Measurements from ENCODE around the gene CTU2.

DNA sequence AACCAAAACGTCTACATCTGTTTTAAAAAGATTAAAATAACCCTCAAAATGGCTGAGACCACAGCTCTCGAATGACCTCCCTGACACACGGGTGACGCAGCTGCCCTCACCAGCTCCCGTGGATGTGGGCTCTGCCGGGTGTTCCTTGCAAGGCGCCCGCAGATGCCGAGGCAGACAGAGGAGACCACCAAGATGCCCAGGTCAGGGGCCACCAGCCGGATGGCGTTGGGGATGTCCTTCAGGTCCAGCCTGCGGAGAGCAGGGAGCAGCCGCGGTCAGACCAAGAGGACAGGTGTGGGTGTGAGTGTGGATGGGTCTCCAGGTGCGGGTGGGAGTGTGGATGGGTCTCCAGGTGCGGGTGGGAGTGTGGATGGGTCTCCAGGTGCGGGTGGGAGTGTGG, 35.1 kb downstream of the CTU2 start:
- TF ChIP-seq, protein P1, sequence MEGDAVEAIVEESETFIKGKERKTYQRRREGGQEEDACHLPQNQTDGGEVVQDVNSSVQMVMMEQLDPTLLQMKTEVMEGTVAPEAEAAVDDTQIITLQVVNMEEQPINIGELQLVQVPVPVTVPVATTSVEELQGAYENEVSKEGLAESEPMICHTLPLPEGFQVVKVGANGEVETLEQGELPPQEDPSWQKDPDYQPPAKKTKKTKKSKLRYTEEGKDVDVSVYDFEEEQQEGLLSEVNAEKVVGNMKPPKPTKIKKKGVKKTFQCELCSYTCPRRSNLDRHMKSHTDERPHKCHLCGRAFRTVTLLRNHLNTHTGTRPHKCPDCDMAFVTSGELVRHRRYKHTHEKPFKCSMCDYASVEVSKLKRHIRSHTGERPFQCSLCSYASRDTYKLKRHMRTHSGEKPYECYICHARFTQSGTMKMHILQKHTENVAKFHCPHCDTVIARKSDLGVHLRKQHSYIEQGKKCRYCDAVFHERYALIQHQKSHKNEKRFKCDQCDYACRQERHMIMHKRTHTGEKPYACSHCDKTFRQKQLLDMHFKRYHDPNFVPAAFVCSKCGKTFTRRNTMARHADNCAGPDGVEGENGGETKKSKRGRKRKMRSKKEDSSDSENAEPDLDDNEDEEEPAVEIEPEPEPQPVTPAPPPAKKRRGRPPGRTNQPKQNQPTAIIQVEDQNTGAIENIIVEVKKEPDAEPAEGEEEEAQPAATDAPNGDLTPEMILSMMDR (IDR thresholded peaks at IDR 0.05; ENCODE audit: control extremely low read depth in 1 of 3, insufficient read depth in 1 of 3, low read depth in 1 of 3, low read length in 3 of 3): no peak
- TF ChIP-seq TEAD4 (IDR thresholded peaks at IDR 0.05; ENCODE audit: low read depth, low read length): no peak
- no peak for TF ChIP-seq POLR2A (IDR thresholded peaks at IDR 0.05; ENCODE audit: control extremely low read depth in 1 of 2, low read depth in 2 of 2, low read length in 2 of 2)
- no peak for TF ChIP-seq PHF8 (conservative IDR thresholded peaks at IDR 0.05; ENCODE audit: low read depth, low read length)
- no peak for TF ChIP-seq EP300 (IDR thresholded peaks at IDR 0.05; ENCODE audit: borderline replicate concordance in 1 of 2, low read depth in 2 of 2, low read length in 2 of 2)
- TF ChIP-seq EZH2 (IDR thresholded peaks at IDR 0.05; ENCODE audit: low read depth, low read length, severe bottlenecking): no peak
- no peak for TF ChIP-seq RAD21 (IDR thresholded peaks at IDR 0.05 in 1 of 2, conservative IDR thresholded peaks at IDR 0.05 in 1 of 2; ENCODE audit: low read depth in 2 of 2, low read length in 2 of 2)
- no peak for TF ChIP-seq SUZ12 (IDR thresholded peaks at IDR 0.05; ENCODE audit: low read length)
- no peak for TF ChIP-seq CEBPB (IDR thresholded peaks at IDR 0.05; ENCODE audit: low read depth, low read length)
- TF ChIP-seq ZNF274 (IDR thresholded peaks at IDR 0.05; ENCODE audit: borderline replicate concordance, extremely low read depth, low read length): no peak
- TF ChIP-seq HDAC6 (IDR thresholded peaks at IDR 0.05; ENCODE audit: low read depth, low read length): no peak

Data from H1 (cell line).